T47D (cell line): ENCODE results near the gene PFAS.
A peak's percentile ranks its signal among the peaks of the same experiment; 100 is the strongest.

Source experiments
- DNase-seq, 2 experiments: peaks; one replicate each; pipeline versions ENCODE4 v3.0.0 to v3.0.0-alpha.2; 2011 to 2012; ENCODE audit warnings: low read depth in 1 of 2, low spot score in 1 of 2
- JUND ChIP-seq: IDR thresholded peaks from 2 replicates; pipeline ENCODE4 v1.6.1; 2012; ENCODE audit warnings: low read depth
- in situ Hi-C: cut with HindIII; loops from 2 replicates; pipeline ENCODE4 v1.10.0; 2016; ENCODE audit warnings: low sequenced_read_pairs, low pct_unique_long_range_greater_than_20kb

The PFAS gene

GRCh38 chr17:8311131-8311790 lies 62.2 kb downstream of the PFAS start:
- in situ Hi-C loops, result no loop called here
- TF ChIP-seq JUND, result no peak
- DNase-seq, result no peak

DNA sequence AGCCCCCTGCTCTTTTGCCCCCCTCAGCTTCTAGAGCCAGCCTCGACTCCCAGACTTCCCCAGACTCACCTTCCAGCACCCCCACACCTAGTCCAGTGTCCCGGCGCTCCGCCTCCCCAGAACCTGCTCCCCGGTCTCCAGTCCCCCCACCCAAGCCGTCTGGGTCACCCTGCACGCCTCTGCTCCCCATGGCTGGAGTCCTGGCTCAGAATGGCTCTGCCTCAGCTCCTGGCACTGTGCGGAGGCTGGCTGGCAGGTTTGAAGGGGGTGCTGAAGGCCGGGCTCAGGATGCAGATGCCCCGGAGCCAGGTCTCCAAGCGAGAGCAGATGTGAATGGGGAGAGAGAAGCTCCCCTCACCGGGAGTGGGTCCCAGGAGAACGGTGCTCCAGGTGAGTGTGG lies 63.2 kb downstream of the PFAS start:
- TF ChIP-seq JUND, result no peak
- in situ Hi-C loops, result no loop called here
- no peak for DNase-seq

- DNase-seq, result no peak
- TF ChIP-seq JUND, result no peak
- in situ Hi-C loops, result no loop called here
Measured at GRCh38 chr17:8312726-8313600, 63.9 kb downstream of the PFAS start.

- DNase-seq, result peak; percentile 22 to 55
- in situ Hi-C loops, result no loop called here
- TF ChIP-seq JUND, result no peak
Measured at GRCh38 chr17:8314797-8315763, 66.0 kb downstream of the PFAS start.

GRCh38 chr17:8315764-8316217 lies 66.7 kb downstream of the PFAS start:
- in situ Hi-C loops, result no loop called here
- DNase-seq, result no peak
- TF ChIP-seq JUND, result no peak

DNA sequence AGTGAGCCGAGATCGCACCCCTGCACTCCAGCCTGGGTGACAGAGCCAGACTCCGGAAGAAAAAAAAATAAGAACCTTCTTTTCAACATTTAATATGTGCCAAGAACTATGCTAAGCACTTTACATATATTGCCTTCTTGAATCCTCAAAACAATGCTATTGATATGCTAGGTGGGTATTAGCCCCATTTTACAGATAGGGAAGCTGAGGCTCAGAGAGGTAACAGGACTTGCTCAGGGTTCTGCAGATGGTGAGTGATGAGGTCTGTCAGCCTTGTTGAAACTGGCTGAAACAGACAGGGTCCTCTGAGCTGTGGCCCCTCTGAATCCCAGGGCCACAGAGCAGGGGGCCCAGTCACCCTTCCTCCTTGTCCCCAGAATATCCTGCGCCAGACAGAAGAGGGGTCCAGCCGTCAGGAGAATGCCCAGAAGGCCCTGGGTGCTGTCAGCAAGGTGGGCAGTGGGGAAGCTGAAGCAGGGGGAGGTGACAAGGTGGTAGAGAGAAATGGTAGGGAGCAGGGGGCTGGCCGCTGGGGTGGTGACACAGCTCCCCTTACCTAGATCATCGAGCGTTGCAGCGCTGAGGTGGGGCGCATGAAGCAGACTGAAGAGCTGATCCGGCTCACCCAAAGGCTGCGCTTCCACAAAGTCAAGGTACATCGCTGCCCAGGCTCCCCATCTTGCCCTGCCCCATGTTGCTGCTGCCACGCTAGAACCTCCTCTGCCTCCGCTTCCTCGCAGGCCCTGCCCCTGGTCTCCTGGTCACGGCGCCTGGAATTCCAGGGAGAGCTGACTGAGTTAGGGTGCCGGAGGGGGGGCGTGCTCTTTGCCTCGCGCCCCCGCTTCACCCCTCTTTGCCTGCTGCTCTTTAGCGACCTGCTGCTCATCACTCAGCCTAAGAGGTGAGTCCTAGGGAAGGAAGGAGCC lies 69.2 kb downstream of the PFAS start:
- DNase-seq, result no peak
- TF ChIP-seq JUND, result no peak
- in situ Hi-C loops, result no loop called here
